Vagina (tissue), 2 donors: ENCODE data around the gene ATF7IP2.

Experiments
- POLR2AphosphoS5 ChIP-seq, 2 donors: sonication (generic); formaldehyde crosslinking; IDR thresholded peaks; one replicate each; pipeline ENCODE4 v1.9.0; 2017; ENCODE audit warnings: antibody characterized with exemption in 2 of 2, mild to moderate bottlenecking in 2 of 2, low read depth in 1 of 2; ENCODE audit not compliant: insufficient read depth in 1 of 2
- TF ChIP-seq, protein P1 (sequence below), 3 experiments: fragments of 450-650 bp in 2 of 3; fragments of 200-600 bp in 1 of 3; sonication (generic) in 1 of 3; IDR thresholded peaks; one replicate each; pipeline ENCODE4 v1.5.1; 2017 to 2019; ENCODE audit warnings: antibody characterized with exemption in 3 of 3, mild to moderate bottlenecking in 2 of 3, moderate library complexity in 2 of 3

DNA sequence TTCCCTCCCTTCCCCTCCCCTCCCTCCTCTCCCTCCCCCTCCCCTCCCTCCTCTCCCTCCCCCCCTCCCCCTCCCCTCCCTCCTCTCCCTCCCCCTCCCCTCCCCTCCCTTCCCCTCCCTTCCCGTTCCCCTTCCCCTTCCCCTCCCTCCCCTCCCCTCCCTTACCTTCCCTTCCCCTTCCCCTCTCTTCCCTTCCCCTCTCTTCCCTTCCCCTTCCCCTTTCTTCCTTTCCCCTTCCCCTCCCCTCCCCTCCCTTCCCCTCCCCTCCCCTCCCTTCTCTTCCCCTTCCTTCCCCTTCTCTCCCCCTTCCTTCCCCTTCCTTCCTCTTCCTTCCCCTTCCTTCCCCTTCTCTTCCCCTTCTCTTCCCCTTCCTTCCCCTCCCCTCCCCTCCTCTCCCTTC is 133.4 kb downstream of the ATF7IP2 start:
- TF ChIP-seq, protein P1, sequence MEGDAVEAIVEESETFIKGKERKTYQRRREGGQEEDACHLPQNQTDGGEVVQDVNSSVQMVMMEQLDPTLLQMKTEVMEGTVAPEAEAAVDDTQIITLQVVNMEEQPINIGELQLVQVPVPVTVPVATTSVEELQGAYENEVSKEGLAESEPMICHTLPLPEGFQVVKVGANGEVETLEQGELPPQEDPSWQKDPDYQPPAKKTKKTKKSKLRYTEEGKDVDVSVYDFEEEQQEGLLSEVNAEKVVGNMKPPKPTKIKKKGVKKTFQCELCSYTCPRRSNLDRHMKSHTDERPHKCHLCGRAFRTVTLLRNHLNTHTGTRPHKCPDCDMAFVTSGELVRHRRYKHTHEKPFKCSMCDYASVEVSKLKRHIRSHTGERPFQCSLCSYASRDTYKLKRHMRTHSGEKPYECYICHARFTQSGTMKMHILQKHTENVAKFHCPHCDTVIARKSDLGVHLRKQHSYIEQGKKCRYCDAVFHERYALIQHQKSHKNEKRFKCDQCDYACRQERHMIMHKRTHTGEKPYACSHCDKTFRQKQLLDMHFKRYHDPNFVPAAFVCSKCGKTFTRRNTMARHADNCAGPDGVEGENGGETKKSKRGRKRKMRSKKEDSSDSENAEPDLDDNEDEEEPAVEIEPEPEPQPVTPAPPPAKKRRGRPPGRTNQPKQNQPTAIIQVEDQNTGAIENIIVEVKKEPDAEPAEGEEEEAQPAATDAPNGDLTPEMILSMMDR (IDR thresholded peaks at IDR 0.05): no peak
- no peak for TF ChIP-seq POLR2AphosphoS5 (IDR thresholded peaks at IDR 0.05; ENCODE audit: insufficient read depth in 1 of 2, low read depth in 1 of 2)
